HG02759 (cell line): Measurements from ENCODE around the gene SLC9A3.

Source experiments
- ATAC-seq: cut with Tn5 transposase; IDR thresholded peaks from one replicate; pipeline ENCODE4 v1.9.1; 2021; ENCODE audit warnings: mild to moderate bottlenecking, moderate library complexity; ENCODE audit not compliant: unreplicated experiment

SLC9A3 gene

GRCh38 chr5:432928-433791 lies 91.1 kb downstream of the SLC9A3 start:
- ATAC-seq, result no peak

DNA sequence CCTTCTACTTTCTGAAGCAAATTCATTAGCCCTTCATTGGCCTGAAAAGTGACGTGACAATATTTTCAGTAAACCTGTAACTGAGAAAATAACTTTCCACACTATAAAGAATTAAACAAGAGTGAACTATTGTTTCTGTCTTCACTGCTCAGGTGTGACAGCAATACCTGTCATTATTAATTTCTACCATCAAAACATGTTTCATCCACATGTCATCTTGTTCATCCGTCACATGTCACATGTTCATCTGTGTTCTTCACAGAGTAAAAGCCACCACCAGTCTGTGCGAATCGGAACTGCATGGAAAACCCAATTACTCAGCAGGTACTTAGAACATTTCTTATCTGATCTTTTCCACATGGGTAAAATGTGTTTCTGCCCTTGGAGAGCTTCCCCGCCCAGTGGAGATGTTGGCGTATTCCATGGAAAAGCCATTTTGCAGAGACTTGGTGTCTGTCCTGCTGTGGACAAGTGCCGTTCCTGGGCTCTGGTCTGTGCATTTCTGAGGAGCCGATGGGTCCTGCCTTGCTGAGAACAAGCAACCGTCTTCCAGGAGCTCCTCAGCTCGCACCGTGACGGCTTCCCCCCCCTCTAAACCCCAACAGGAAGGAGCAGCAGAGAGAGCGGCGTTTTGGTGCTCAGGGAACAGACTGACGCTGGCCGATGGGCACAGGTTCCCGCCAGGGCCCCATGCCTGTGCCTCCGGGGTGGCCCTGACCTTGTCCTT lies 91.9 kb downstream of the SLC9A3 start:
- ATAC-seq, result no peak

GRCh38 chr5:431711-432050 lies 92.6 kb downstream of the SLC9A3 start:
- ATAC-seq, result no peak

- ATAC-seq, result peak; percentile 73
These were observed 93.1 kb downstream of the SLC9A3 start for GRCh38 chr5:431001-431710.

GRCh38 chr5:430214-430925 lies 93.9 kb downstream of the SLC9A3 start:
- ATAC-seq, result no peak

GRCh38 chr5:429453-430188 lies 94.6 kb downstream of the SLC9A3 start:
- ATAC-seq, result no peak

DNA sequence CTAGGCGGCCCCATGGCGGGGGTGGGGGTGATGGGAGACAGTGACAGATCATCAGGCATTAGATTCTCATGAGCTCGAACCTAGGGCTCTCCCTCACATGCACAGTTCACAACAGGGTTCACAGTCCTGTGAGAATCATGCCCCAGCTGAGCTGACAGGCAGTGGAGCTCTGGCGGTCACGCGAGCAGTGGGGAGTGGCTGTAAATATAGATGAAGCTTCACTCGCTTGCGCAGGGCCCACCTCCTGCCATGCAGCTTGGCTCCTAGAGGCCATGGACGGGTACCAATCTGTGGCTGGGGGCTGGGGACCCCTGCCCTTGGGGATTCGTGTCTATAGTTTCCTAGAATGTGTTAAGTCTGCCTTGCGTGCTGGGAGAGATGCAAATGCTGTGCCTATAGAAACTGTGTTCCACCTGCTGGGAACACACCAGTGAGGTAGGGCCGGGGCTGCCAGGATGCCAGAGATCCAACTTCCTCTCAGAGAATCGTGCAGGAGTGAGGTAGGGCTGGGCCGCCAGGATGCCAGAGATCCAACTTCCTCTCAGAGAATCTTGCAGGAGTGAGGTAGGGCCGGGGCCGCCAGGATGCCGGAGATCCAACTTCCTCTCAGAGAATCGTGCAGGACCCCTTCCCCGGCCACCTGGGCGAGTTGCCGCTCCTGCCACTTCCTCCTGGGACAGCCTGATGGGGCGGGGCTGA lies 95.3 kb downstream of the SLC9A3 start:
- no peak for ATAC-seq

DNA sequence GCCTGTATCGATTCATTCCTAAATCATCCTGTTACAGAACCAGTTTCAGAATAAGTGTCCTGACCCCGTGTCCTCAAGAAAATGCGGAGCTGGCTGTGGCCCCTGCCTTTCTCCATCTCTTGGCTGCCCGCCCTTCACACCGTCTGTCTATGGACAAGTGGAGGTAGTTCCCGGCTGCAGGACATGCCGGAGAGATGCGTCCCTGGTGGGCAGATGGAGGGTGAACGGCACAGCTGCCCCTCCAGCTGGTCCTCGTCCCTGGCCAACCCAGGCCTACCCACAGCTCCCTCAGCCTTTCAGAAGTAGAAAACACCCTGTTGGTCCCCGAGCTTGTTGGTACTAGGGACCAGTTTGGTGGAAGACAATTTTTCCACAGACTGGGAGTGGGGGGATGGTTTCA lies 96.0 kb downstream of the SLC9A3 start:
- no peak for ATAC-seq

DNA sequence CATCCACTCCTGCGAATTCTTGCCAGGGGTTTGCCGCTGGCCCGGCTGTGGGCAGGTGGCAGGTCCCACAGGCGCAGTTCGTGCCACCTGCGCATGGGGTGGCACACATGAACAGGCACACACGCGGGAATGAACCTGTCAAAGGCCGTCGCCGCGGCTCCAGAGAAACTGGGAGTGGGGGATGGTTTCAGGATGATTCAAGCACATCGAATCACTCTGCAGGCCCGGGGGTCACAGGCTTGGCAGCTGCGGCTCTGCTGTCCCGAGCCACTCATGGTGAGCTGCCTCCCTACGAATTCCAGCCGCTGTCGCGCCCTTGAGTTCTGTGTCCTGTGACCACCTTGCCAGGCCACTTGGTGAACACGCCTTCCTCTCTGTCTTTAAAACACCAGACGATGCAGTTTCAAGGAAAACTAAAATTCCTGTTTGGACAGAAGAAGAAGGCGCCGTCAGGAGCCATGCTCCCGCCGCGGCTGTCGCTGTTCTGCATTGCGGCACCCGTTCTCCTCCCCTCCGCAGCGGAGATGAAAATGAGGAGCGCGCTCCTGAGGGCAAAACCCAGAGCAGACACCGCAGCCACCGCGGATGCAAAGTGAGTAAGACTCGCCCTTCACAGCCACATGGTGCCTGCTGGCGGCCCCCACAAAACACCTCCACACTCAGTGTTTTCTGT lies 96.7 kb downstream of the SLC9A3 start:
- no peak for ATAC-seq

GRCh38 chr5:426392-426976 lies 97.8 kb downstream of the SLC9A3 start:
- ATAC-seq, result no peak

GRCh38 chr5:425714-426113 lies 98.5 kb downstream of the SLC9A3 start:
- ATAC-seq, result no peak

DNA sequence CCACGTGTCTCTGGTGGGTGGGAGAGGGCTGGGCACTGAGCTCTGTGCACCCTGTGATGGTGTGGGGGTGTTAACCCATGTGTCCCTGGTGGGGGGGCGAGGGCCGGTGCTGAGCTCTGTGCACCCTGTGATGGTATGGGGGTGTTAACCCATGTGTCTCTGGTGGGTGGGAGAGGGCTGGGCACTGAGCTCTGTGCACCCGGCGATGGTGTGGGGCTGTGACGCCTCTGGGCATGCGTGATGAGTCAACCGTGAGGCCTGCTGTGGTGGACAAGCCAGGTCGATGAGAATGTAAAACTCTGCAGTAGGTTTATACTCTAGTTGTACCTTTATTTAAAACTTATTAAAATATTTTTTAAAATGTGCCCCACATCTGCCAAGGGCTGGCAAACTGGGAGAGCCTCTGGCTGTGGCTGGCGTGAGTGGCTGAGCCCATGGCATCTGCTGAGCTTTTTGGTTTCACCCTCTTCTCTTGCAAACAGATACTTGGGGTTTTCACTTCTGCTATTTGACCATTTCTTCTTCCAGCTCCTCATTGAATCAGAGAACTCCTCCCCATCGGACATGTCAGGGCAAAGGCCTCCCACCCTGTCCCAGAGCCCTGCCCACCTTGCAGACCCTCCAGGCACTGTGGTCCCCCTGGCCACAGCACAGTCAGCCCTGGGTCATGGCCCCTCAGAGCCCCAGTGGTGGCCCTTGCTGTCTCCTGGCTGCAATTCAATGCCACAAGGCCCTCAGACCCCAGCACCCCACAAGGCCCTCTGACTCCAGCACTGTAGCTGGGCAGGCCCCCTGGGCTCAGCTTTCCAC lies 99.7 kb downstream of the SLC9A3 start:
- peak; percentile 86 for ATAC-seq

DNA sequence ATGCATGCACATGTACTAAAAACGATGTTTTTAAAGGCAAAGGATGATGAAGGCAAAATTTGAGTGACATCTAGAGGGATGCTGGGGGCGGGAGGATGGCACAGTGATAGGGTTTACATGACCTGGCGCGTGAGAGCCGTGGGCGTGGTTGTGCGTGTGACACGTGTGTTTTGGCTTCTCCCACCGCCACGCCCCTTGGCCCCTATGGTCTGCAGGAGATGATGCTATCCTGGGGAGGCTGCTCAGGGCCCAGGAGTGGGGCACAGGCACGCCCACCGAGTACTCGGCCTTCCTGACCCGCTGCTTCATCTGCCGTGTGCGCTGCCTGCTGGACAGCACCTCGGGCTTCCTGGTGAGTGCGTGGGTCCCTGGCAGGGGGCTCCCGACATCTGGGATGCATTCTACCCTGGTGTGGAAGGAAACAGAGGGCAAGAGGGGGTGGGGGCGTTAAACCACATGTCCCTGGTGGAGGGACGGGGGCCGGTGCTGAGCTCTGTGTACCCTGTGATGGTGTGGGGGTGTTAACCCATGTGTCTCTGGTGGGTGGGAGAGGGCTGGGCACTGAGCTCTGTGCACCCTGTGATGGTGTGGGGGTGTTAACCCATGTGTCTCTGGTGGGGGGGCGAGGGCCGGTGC lies 100.5 kb downstream of the SLC9A3 start:
- ATAC-seq, result no peak

DNA sequence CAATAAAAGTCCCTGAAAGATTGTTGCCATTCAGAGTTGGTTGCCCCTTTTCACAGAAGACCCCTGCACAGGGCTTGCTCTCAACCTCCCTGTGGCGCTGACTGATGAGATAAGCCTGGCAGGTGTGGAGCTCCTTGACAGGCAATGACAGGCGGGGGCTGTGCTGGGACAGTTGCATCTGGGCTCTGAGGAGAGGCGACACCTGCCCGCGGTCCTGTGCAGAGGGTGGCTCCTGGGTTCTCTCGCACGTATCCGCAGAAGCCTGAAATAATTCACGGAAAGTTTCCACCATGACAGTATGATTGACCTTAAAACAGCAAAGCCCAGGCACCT lies 101.0 kb downstream of the SLC9A3 start:
- no peak for ATAC-seq

GRCh38 chr5:422323-423232 lies 101.7 kb downstream of the SLC9A3 start:
- no peak for ATAC-seq

DNA sequence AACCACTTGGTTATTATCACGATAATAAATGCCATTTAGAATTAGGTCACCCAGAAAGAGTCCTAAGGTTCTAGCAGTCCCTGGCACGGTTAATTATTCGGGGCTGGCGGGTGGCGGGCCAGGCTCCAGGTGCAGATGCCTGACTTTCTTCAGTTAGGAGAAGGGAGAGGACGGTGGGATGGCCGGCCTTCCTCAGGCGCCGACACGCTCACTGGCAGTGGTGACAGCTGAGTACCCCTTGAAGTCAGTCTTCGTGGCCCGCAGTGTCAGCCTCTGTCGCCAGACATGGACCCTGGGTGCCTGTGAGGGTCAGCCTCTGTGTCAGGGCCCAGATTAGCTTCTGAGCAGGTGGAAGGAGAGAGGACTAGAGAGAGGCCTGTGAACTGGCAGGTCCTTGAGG lies 102.3 kb downstream of the SLC9A3 start:
- ATAC-seq, result no peak
